ENCODE data around the gene COMT.
"Not testable (repeated sequence)": the region's sequence is repeated elsewhere in the genome, so short reads cannot be mapped to it uniquely, and the experiment has no call there.

Gene COMT

DNA sequence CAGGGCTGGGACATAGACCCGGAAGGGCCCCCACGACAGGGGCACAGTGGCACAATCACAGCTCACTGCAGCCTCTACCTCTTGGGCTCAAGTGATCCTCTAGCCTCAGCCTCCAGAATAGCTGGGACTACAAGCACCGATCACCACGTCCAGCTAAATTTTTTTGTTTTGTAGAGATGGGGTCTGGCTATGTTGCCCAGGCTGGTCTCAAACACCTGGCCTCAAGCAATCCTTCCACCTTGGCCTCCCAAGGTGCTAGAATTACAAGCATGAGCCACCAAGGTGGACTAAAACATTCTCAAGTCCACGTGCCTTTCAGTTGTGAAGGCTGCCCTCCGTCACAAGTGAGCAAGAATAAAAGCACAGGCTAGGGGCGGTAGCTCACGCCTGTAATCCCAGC lies 10.1 kb upstream of the COMT start:
- TF ChIP-seq CTCF (IDR thresholded peaks at IDR 0.05; ENCODE audit: insufficient read depth, missing control alignments), result no peak
- FAIRE-seq, result no peak
- no peak for DNase-seq (ENCODE audit: insufficient read length, low spot score)

DNA sequence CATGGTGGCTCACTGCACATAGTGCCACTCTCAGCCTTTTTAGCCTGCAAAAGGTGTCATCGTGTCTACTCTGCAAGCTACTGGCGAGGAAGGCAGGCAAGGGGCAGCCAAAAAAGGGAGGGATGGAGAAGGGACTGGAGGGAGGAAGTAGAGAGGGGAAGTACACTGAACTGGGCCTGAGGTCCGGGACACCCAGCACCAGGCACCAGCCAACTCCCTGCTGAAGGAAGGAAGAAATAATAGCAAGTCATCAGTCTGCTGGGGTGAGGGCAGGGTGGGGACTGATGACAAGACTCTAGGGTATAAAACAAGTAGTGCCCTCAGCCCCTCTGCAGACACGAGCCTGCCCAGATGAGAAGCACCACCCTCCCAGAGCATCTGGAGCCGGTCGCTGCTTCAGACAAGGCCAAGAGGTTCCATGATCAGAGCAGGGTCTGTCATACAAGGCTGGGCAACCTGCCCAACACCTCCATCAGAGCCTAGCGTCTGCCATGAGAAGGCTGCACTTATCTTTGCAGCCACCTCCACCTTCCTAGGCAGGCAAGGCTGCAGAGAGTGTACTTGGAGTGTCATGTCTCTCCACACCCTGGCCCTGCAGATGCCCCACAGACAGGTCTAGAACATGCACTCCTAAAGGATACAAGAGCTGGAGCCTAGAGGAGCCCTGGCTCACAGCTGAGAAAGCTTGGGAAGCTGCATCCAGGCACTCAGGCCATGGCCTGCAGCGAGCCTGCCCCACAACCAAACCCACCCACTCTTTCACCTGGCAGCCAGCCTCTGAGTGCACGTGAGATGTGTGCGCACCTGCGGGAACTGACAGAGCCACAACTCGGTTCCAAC lies 9.0 kb upstream of the COMT start:
- no peak for TF ChIP-seq CTCF (IDR thresholded peaks at IDR 0.05; ENCODE audit: insufficient read depth, missing control alignments)
- DNase-seq (ENCODE audit: insufficient read length, low spot score) (no peak), FAIRE-seq (no peak)

GRCh38 chr22:19933341-19934241 lies 8.0 kb upstream of the COMT start:
- FAIRE-seq, result no peak
- DNase-seq (ENCODE audit: insufficient read length, low spot score), result no peak
- no peak for TF ChIP-seq CTCF (IDR thresholded peaks at IDR 0.05; ENCODE audit: insufficient read depth, missing control alignments)

- DNase-seq (ENCODE audit: insufficient read length, low spot score); FAIRE-seq: not testable (repeated sequence)
Measured at GRCh38 chr22:19935123-19935718, 6.4 kb upstream of the COMT start.

DNA sequence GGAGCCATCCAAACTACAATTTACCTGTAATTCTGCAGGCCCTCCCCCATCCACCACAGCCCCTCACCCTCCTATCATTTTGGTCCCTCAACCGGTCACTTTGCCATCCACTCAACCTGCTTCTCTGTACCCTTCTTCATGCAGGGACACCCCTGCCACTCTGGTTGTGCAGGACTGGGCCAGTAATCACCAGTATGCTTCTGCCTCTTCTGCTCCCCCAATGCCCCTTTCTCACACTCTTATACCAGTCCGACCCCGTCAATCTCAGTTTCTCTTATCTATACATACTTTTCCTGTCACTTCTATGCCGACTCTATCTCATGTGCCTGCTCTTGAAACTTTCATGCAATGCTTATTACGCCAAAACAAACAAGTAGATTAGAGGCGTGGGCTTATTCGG lies 5.1 kb upstream of the COMT start:
- TF ChIP-seq CTCF (IDR thresholded peaks at IDR 0.05; ENCODE audit: insufficient read depth, missing control alignments), result no peak
- FAIRE-seq (no peak), DNase-seq (ENCODE audit: insufficient read length, low spot score) (no peak)

DNA sequence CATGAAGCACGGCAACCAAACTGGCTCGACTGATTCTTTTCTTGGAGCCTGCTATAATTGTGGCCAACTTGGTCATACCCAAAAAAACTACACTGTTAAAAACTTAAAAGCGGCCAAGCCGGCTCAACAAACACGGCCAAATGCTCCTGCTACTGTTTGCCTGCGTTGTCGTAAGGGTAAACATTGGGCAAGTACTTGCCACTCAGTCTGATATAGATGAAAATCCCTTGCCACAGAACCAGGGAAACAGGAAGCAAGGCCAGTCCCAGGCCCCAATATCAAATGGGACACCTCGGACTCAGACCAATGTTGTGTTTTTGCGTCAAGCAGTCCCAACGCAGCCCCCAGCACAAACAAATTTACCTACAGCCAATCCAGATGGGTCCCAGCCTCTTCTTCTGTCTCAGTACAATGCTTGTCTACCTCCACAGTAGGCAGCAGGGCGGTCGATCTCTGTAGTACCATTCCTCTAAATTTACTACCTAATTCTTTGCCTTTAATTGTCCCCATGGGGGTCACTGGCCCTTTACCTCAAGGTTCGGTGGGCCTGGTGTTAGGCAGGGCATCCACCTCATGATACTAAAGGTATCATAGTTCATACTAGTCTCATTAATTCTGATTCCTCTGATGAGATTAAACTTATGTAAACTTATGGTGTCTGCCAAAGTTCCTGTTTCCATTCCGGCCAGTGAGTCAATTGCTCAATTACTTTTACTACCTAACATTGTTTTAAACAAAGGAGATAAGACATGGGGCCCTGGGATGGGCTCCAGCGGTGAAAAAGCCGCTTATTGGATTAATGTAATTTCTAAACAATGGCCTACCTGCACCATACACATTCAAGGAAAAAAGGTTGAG lies 3.7 kb upstream of the COMT start:
- DNase-seq (ENCODE audit: insufficient read length, low spot score) (no peak), FAIRE-seq (no peak)
- no peak for TF ChIP-seq CTCF (IDR thresholded peaks at IDR 0.05; ENCODE audit: insufficient read depth, missing control alignments)
